Fibroblast of lung (primary cell): Measurements from ENCODE around the gene SMIM38.

Experiments used
- EZH2 ChIP-seq: IDR thresholded peaks from 2 replicates; pipeline ENCODE4 v1.5.1; 2012; ENCODE audit warnings: low read length, control low read depth, mild to moderate bottlenecking; ENCODE audit errors: missing control alignments
- TF ChIP-seq, protein P1 (sequence below), 2 donors: IDR thresholded peaks in 1 of 2; conservative IDR thresholded peaks in 1 of 2; 1 replicate in 1 of 2; 2 replicates in 1 of 2; pipeline ENCODE4 v1.5.1; 2011 to 2012; ENCODE audit warnings: low read length in 2 of 2, control low read depth in 1 of 2, inconsistent platforms in 1 of 2, low read depth in 1 of 2, mild to moderate bottlenecking in 1 of 2

DNA sequence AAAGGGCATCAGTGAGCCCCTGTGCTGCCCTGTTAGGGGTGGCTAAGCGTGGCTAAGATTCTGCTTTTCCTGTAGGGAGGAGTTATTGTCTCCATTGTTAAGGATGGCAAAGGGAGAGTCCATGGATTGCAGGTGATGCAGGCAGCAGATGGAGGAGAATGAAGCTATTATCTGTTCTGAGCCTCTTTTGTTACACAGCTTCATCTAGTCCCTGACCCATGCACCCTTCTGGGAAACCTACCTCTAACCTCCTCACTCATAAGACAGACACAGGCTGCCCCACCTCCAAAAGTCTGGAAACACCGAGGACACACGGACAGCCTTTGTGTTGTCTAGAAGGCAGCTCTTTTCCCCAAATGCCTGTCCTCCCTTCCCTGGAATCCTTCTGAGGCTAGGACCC, 13.7 kb downstream of the SMIM38 start:
- TF ChIP-seq, protein P1, sequence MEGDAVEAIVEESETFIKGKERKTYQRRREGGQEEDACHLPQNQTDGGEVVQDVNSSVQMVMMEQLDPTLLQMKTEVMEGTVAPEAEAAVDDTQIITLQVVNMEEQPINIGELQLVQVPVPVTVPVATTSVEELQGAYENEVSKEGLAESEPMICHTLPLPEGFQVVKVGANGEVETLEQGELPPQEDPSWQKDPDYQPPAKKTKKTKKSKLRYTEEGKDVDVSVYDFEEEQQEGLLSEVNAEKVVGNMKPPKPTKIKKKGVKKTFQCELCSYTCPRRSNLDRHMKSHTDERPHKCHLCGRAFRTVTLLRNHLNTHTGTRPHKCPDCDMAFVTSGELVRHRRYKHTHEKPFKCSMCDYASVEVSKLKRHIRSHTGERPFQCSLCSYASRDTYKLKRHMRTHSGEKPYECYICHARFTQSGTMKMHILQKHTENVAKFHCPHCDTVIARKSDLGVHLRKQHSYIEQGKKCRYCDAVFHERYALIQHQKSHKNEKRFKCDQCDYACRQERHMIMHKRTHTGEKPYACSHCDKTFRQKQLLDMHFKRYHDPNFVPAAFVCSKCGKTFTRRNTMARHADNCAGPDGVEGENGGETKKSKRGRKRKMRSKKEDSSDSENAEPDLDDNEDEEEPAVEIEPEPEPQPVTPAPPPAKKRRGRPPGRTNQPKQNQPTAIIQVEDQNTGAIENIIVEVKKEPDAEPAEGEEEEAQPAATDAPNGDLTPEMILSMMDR (conservative IDR thresholded peaks at IDR 0.05 in 1 of 2, IDR thresholded peaks at IDR 0.05 in 1 of 2; ENCODE audit: low read depth in 1 of 2, low read length in 2 of 2) = no peak
- TF ChIP-seq EZH2 = no peak
